Activated T-cell treated with anti-CD3 and anti-CD28 coated beads for 48 hours (primary cell): ENCODE data around the gene LARP4B.

Experiments used
- DNase-seq: peaks from one replicate; pipeline ENCODE4 v3.0.0-alpha.2; 2020; ENCODE audit warnings: low read depth

LARP4B gene

GRCh38 chr10:923844-924523, 7.5 kb downstream of the LARP4B start:
- no peak for DNase-seq

- DNase-seq = no peak
Measured at GRCh38 chr10:921471-922414, 9.8 kb downstream of the LARP4B start.

GRCh38 chr10:920450-920849, 11.1 kb downstream of the LARP4B start:
- no peak for DNase-seq

- no peak for DNase-seq
Measured at GRCh38 chr10:919481-919880, 12.0 kb downstream of the LARP4B start.

GRCh38 chr10:917999-918398, 13.5 kb downstream of the LARP4B start:
- no peak for DNase-seq

GRCh38 chr10:917416-917720, 14.1 kb downstream of the LARP4B start:
- DNase-seq = no peak

- no peak for DNase-seq
Measured at GRCh38 chr10:916716-917415, 14.6 kb downstream of the LARP4B start.

GRCh38 chr10:909831-910230, 21.7 kb downstream of the LARP4B start:
- DNase-seq = no peak

GRCh38 chr10:905972-906371, 25.5 kb downstream of the LARP4B start:
- DNase-seq = no peak

- no peak for DNase-seq
Measured at GRCh38 chr10:905503-905902, 26.0 kb downstream of the LARP4B start.

- no peak for DNase-seq
Measured at GRCh38 chr10:904403-904802, 27.1 kb downstream of the LARP4B start.

GRCh38 chr10:898141-898540, 33.4 kb downstream of the LARP4B start:
- DNase-seq = no peak

GRCh38 chr10:896982-897381, 34.5 kb downstream of the LARP4B start:
- no peak for DNase-seq

- no peak for DNase-seq
Measured at GRCh38 chr10:895324-895723, 36.2 kb downstream of the LARP4B start.

- DNase-seq = no peak
Measured at GRCh38 chr10:878895-879294, 52.6 kb downstream of the LARP4B start.

- DNase-seq = no peak
Measured at GRCh38 chr10:878333-878759, 53.2 kb downstream of the LARP4B start.

- no peak for DNase-seq
Measured at GRCh38 chr10:876438-876837, 55.1 kb downstream of the LARP4B start.

GRCh38 chr10:873020-873419, 58.5 kb downstream of the LARP4B start:
- DNase-seq = no peak

GRCh38 chr10:871951-872403, 59.5 kb downstream of the LARP4B start:
- no peak for DNase-seq

GRCh38 chr10:870564-871166, 60.8 kb downstream of the LARP4B start:
- DNase-seq = no peak

GRCh38 chr10:869171-869570, 62.3 kb downstream of the LARP4B start:
- DNase-seq = no peak

GRCh38 chr10:867807-868206, 63.7 kb downstream of the LARP4B start:
- DNase-seq = no peak
